Right lobe of liver (tissue), 4 donors: Measurements from ENCODE around the gene HLA-DQB2.

Source experiments
- POLR2A ChIP-seq: fragments of 450-650 bp; IDR thresholded peaks from one replicate; pipeline ENCODE4 v1.6.1; 2017; ENCODE audit warnings: antibody characterized with exemption, mild to moderate bottlenecking
- TF ChIP-seq, protein P1 (sequence below), 4 donors: fragments of 200-600 bp in 3 of 4; fragments of 450-650 bp in 1 of 4; IDR thresholded peaks; one replicate each; pipeline versions ENCODE4 v1.5.1 to v1.8.0; 2016 to 2022; ENCODE audit warnings: antibody characterized with exemption in 4 of 4, mild to moderate bottlenecking in 2 of 4
- donor health status: DM: no; HTN: no; CAD: no.
- donor health status: DM: no; HTN: no; CAD: no.
- donor health status: DM: no; HTN: yes; CAD: no.

DNA sequence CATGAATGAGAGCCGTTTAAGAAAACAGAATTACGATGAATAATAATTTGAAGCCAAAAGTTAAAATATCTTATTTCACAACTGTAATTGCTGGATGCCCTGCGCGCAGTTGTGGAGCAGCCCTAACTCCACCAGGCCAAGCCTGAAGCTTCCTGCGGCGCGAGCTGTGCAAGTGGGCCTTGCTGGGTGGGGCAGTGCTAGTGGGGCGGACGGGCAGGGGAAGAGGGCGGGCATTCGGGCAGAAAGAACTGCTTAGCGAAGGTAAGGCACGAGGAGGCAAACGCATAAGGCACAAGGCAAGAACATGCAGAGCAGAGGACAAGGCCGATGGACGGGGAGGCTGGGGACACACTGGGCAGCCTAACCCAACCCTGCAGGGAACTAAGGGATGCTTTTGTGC is 2.3 kb downstream of the HLA-DQB2 start:
- TF ChIP-seq, protein P1, sequence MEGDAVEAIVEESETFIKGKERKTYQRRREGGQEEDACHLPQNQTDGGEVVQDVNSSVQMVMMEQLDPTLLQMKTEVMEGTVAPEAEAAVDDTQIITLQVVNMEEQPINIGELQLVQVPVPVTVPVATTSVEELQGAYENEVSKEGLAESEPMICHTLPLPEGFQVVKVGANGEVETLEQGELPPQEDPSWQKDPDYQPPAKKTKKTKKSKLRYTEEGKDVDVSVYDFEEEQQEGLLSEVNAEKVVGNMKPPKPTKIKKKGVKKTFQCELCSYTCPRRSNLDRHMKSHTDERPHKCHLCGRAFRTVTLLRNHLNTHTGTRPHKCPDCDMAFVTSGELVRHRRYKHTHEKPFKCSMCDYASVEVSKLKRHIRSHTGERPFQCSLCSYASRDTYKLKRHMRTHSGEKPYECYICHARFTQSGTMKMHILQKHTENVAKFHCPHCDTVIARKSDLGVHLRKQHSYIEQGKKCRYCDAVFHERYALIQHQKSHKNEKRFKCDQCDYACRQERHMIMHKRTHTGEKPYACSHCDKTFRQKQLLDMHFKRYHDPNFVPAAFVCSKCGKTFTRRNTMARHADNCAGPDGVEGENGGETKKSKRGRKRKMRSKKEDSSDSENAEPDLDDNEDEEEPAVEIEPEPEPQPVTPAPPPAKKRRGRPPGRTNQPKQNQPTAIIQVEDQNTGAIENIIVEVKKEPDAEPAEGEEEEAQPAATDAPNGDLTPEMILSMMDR (IDR thresholded peaks at IDR 0.05): no peak
- TF ChIP-seq POLR2A: no peak
